Activated CD8-positive, alpha-beta memory T cell treated with anti-CD3 and anti-CD28 coated beads for 36 hours (primary cell): ENCODE measurements around the gene DYTN. TPM values are rescaled to one million over a fixed set of nuclear protein-coding genes. Genes with fewer than 3 reads are reported as not detected.

Experiments used
- CTCF ChIA-PET: fragments of 350-600 bp; sonication (Branson Sonifier 250); formaldehyde crosslinking; loops from one replicate; lab custom pipeline; 2021; ENCODE audit warnings: antibody characterized with exemption; lab: Charles Lee
- POLR2A ChIA-PET: fragments of 350-600 bp; sonication (Branson Sonifier 250); formaldehyde crosslinking; loops from one replicate; lab custom pipeline; 2021; ENCODE audit warnings: antibody characterized with exemption; lab: Charles Lee
- total RNA-seq, 2 experiments: library from RNA; stranded (reverse); gene quantifications; one replicate each; pipeline ENCODE4 v1.2.3, GENCODE V29; 2021

Gene DYTN
- total RNA-seq, 2 experiments from 2014 or later = not detected

- CTCF ChIA-PET = interaction anchor here (0.7 kb wide), 1 partner anchor 1333 kb away, joined by 4 read pairs; no protein-coding TSS in a partner anchor
- POLR2A ChIA-PET = no interaction called here
Observed at GRCh38 chr2:206707164-206707701, 11.0 kb downstream of the DYTN start.

DNA sequence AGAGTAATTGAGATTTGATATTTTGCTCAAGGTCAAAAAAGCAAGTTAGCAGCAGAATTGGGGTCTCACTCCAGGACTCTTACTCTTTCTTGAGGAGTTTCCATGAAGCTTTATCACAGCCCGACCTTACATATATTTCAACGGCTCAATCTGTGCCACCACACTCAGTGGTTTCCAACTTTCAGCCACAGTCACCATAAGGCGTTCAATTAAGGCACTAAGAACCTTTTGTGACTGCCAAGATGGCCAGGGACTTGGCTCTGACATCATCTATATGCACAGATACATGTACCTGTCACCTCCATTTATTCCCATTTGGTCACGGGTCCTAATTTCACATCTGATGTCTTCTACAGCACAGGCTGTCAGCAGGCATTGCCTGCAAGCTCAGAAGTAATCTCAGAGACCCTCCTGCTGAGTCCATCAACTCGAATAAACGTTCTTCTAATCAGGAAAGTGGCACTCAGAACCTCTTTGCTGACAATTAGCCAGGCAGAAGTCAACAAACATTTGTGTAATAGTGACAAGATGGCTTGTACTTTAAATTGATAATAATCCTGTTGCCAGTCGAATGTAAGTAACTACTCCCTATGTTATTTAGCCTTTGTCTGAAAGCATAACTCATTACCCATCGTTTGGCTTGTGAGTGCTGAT lies 16.1 kb downstream of the DYTN start:
- ChIA-PET POLR2A (no interaction called here), CTCF (no interaction called here)

DNA sequence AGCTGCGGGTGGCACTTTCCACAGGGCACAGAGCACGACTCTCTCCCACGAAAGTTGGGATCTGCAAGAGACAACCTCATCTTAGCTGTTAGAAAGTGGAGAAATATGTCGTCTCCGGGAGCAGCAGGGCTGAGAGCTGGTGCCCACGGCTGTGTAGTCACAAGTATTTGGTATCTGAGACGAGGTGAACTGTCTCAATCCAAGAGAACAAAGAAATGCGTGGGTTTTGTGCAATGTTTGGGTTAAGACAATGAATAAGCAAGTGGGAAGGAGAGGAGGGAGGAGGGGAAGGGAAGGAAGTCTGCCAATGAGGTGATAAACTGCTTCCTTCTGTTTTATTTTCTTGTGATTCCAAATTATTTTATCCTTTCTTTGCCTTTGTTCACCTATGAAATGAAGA lies 18.0 kb downstream of the DYTN start:
- POLR2A ChIA-PET = no interaction called here

DNA sequence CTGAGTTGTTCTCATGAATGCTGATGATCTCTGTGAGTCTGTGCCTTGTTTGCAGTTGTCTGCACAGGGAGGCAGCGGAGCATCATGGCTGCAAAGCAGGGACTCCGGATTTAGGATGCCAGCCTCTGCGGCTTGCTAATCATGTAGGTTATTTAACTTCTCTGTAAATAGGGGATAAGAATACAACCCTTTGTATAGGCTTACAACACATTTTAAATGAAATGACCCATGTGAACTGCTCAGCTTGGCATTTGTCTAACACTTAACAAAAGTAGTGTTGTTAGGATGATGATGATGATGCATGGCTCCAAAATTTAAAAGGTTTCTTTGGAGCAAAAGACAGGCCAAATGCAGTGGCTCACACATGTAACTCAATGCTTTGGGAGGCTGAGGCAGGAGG lies 19.4 kb downstream of the DYTN start:
- ChIA-PET CTCF (interaction anchor here (0.6 kb wide), 2 partner anchors 82 to 520 kb away, joined by 3 read pairs; no protein-coding TSS in a partner anchor), POLR2A (no interaction called here)

More for the DNA sequence above, 18.0 kb downstream of the DYTN start:
- CTCF ChIA-PET = no interaction called here

- ChIA-PET CTCF (interaction anchor here (1.4 kb wide), 1 partner anchor 14 kb away, joined by 3 read pairs; no protein-coding TSS in a partner anchor), POLR2A (no interaction called here)
Observed at GRCh38 chr2:206696910-206697309, 21.3 kb downstream of the DYTN start.

DNA sequence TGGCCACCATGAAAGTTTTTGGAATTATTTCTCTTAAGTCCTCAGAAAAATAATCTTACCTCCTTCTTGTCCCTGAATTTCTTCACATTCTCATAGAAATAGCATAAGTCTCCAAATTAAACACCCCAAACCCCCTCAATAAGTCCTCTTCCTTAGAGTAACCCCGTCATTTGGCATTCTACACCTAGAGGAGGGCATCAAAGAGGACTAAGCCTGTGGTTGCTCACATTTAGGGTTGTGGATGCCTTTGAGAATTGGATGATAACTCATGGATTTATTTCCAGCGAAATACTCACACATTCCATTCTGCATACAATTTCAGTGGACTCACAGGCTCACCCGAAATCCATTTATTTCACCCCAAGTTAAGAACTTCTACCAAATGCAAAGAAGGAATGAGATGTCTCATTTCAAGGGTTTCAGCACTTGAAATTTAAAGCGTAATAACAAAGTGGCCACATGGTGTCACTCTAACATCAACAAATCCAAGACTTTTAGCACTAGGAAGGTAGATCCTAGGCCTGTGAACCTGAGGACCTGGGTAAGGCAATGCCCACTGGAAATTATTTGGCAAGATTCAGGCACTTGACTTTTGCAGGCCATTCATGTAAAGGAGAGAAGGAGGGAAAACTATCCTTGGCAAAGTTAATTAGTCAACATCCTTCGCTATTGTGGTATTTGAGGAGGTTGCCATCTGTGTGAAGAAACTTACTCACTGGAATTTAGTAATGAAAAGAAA lies 24.6 kb downstream of the DYTN start:
- CTCF ChIA-PET = no interaction called here
- POLR2A ChIA-PET = no interaction called here

DNA sequence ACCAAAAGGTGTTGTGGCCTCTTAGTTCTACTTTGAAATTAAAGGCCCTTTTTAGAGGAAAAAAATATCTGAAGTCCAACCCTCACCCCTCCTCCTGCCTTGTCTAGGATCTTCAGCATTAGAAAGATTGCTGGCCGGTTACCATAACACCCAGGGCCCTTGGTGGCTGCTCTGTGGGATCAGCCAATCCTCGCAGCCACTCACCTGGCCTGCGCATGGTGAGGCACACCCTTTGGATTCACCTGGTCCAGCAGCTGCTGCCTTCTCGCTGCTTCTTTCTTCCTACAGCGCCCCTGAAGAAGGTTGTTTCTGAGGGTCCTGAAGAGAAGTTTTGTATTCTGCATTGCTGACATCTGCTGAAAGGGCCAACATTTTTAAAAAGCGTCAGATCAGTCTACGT lies 25.2 kb downstream of the DYTN start:
- ChIA-PET CTCF (no interaction called here), POLR2A (no interaction called here)

- ChIA-PET CTCF (interaction anchor here (0.8 kb wide), 1 partner anchor 67 kb away, joined by 3 read pairs; no protein-coding TSS in a partner anchor), POLR2A (no interaction called here)
Observed at GRCh38 chr2:206688990-206689389, 29.2 kb downstream of the DYTN start.

DNA sequence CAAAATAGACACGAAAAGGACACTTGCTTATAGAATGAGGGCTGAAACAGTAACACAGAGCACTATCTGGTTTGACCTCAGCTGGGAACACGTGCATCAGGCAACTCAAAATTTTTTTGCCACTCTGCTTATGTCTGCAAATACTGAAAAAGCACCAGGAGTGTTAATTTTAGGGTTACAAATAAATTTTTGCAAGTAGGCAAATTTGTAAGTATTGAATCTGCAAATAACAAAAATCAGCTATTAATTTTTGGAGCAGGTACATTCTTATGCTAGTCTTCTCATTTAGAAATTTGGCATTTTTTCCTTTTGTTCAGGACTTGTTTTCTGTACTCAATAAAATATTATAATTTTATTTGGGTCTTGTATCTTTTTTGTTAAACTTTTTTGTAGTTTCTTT lies 29.7 kb downstream of the DYTN start:
- ChIA-PET POLR2A (no interaction called here), CTCF (interaction anchor here (0.8 kb wide), 1 partner anchor 66 kb away, joined by 3 read pairs; no protein-coding TSS in a partner anchor)

DNA sequence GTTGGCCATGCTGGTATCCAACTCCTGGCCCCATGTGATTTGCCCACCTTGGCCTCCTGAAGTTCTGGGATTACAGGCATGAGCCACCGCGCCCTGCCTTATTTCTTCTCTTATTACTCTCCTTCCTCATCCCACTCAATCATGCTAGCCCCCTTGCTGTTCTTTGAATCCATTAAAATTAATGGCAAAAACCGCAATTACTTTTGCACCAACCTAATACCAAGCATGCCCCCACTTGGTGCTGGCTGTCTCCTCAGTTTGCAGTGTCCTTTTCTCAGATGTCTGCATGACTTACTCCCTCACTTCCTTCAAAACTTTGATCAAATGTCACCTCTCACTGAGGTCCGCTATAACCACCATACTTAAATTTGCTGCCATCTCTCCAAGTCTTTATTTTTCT lies 34.6 kb downstream of the DYTN start:
- POLR2A ChIA-PET = no interaction called here

DNA sequence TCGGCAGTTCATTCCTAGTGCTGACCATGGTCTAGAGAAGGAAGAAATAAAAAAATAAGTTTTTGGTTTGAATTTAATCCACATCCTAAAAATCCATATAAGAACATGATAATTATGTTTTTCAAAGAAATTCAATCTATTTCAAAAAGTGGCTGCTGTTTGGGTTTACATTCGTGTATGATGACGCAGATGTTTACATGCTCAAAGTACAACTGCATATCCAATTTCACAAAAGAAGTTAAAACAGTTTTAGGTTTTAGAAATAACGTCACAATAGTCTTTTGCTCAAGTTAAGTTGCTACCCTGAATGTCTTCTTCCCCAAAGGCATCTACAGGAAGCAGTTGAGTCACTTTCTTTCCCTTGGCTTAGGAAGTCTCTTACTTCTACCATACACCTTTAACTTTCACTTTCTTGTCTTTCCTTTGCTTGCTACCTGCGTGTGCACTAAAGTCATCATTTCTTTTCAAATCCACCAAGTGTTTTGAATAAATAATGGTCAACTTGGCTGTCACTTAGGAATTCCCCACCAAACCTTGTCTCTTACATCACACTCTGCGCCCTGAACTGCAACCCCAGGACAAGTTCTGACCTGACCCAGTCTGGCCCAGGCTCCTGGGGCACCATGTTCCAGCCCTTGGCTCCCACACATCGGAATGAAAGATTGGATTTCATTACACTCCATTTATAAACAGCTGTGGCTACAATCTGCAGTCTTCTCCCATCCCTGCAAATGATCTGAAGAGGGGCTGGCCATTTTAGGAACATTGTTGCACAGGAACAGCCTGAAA lies 47.5 kb downstream of the DYTN start:
- CTCF ChIA-PET = no interaction called here
- POLR2A ChIA-PET = no interaction called here

More for the DNA sequence above, 34.6 kb downstream of the DYTN start:
- CTCF ChIA-PET = no interaction called here

DNA sequence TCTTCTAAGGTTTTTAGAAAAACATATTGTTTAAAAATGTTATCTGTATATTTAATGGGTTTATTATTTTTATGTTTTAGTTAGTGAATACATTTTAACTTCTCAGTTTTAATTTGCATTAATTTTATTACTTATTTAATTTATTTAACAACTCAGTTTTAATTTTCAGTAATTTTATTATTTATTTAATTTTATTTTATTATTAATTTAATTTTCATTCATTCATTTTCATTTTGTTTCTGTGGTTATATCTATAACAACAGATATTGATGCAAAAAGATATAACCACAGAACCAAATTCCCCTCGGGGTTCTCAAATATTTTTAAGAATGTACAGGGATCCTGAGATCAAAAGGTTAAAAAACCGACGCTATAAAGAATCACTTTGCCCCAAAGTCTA lies 52.9 kb downstream of the DYTN start:
- POLR2A ChIA-PET = no interaction called here
- CTCF ChIA-PET = no interaction called here

GRCh38 chr2:206657087-206657486 lies 61.1 kb downstream of the DYTN start:
- ChIA-PET CTCF (no interaction called here), POLR2A (no interaction called here)

- CTCF ChIA-PET = no interaction called here
- POLR2A ChIA-PET = no interaction called here
Observed at GRCh38 chr2:206647985-206648384, 70.2 kb downstream of the DYTN start.

- CTCF ChIA-PET = no interaction called here
- POLR2A ChIA-PET = no interaction called here
Observed at GRCh38 chr2:206642075-206643025, 75.8 kb downstream of the DYTN start, which contains the start of gene FAM237A. Gene FAM237A, plus strand, starts transcription at chr2:206642487. Its CDS starts 1,750 bp downstream, at chr2:206644237.

DNA sequence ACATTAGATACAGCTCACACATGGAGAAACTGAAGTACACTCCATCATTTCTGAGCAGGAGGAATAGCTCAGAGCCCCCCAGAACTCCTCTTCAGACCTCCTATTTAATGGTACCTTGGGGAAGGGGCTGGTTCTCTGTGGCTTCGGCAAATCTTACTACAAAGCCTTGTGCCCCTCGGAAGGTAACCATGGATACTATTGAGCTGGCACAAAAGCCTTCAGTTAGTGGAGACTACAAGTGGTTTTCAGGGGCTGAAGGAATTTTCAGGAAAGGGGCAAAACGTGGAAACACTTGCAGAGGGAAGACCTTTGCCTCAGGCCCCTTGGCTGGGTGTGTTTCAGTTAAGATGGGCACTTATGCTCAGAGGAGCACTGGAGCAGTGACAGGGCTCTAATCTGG lies 77.0 kb downstream of the DYTN start:
- ChIA-PET POLR2A (no interaction called here), CTCF (no interaction called here)

GRCh38 chr2:206639636-206640035 lies 78.6 kb downstream of the DYTN start:
- ChIA-PET CTCF (no interaction called here), POLR2A (no interaction called here)

GRCh38 chr2:206635015-206635414 lies 83.2 kb downstream of the DYTN start:
- POLR2A ChIA-PET = no interaction called here
- CTCF ChIA-PET = no interaction called here

DNA sequence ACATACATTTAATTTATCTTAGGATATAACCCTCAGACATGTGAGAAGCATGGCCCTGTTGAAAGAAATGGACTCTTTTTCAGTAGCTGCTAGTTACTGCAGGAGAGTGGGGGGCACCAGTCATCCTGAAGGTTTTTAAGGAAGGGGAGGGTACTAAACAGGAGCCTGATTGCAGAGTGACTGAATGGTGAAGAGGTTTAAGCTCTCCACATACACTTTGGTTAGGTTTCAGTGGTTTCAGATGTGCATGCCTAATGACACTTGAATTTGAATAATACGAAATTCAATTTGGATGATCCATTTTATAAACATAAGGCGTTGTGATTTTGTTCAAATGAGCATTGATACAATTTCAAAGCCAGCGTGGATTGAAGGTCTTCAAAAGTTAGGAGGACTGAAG lies 86.9 kb downstream of the DYTN start:
- POLR2A ChIA-PET = no interaction called here
- CTCF ChIA-PET = no interaction called here
